HG02759 (cell line): Measurements from ENCODE around the gene ARPC5L.

Experiments
- ATAC-seq: cut with Tn5 transposase; IDR thresholded peaks from one replicate; pipeline ENCODE4 v1.9.1; 2021; ENCODE audit warnings: mild to moderate bottlenecking, moderate library complexity; ENCODE audit not compliant: unreplicated experiment

ARPC5L gene

GRCh38 chr9:124863371-124863871 lies 1.5 kb downstream of the ARPC5L start:
- ATAC-seq = no peak

GRCh38 chr9:124868511-124869465 lies 6.9 kb downstream of the ARPC5L start:
- peak; percentile 74 for ATAC-seq

DNA sequence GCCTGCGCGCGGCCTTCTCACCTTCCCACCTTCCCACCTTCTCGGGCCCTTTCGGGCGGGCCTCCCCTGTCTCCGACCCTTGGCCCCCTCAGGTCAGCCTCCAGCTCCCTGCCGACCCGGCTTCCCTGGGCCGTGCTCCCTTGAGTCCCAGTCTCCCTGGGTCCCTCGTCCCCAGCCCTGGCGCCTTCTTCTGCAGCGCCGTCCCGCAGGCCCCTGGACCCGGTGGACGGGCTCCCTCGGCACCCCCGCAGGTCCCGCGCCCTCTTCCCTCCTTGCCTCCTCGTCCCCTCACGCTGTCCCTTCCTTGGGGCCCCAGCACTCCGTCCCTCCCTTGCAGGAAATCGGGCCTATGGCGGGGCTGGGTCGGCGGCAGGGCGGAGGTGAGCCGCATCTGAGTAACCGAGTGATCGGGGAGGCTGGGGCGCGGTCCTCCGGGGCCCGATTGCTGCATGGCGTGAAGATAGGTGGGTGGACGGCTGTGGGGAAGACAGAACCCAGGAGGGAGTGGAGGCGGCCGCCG lies 7.6 kb downstream of the ARPC5L start:
- peak; percentile 12 for ATAC-seq

DNA sequence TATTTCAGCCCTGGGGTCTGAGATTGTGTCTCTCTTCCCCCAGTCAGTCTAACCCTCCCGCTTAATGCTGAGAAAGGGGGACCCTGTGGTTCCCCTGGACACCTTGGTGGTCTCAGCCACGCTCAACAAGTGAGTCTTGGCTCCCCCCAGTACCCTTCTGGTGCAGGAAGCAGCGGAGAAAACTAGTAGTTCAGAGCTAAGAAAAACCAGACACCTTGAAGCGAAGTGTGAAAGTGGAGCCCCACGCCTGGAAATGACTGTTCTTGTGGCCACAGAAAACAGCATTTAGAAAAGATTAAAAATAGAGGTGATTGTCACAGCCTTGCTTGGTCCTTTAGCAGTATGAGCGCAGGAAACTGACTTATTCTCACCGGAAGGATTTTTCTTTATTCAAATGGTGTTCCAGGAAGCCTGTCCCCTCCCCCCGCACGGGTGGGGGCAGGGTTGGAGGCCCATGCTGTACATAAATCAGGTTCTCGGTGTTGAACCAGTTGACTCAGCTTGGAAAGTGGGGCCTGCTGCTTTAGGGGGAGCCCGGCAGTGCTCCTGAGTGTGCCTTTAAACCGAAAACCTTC lies 8.1 kb downstream of the ARPC5L start:
- ATAC-seq = peak; percentile 30

DNA sequence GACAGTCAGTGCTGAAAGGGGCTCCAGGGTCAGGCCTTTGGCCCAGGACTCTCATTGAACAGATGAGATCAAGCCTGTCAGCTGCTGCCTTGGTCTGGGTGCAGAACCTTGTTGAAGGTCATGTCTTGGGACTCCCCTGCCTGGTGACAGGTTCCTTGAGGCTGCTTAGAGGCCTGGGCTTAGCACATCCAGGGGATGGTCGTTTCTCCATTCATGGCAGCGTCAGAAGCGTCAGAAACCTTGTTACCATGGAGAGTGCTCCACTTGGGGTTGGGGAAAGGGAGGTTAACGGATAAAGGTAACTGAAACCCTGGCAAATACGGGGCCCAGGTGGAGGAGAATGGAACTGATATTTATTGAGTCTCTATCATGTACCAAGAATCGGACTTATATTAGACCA lies 8.8 kb downstream of the ARPC5L start:
- no peak for ATAC-seq

DNA sequence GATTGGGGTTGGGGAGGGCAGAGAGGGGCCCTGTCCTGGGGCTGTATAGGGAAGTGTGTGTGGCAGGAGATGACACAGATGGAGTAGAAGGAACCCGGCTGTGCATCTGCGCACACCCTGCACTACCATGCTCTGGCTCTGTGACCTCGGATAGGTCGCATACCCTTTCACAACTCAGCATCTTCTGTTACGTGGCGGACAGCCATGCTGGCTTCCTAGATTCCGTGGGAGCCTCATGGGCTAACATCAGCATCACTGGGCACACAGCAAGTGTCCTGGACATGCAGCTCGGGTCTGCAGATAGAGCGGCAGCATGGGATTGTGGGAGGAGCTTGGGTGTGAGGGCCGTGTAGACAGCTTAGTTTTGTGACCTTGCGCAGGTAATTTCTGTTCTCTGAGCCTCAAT lies 9.2 kb downstream of the ARPC5L start:
- no peak for ATAC-seq

DNA sequence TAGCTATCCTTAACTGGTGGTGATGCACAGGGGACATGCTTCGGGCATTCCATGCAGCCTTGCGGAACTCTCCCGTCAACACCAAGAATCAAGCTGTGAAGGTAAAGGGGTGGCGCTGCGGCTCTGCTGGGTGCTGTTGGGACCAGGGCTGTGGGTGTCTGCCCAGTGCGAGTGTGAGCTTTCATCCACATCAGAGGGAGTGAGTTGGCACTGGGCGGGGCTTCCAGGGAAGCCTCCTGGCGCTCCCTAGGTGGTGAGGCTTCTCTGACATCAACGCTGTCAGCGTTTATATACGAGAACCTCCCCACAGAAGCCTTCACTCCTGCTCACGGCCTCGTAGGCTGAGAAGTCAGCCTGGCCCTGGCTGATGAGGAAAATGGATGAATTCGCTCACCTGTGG lies 11.7 kb downstream of the ARPC5L start:
- no peak for ATAC-seq

DNA sequence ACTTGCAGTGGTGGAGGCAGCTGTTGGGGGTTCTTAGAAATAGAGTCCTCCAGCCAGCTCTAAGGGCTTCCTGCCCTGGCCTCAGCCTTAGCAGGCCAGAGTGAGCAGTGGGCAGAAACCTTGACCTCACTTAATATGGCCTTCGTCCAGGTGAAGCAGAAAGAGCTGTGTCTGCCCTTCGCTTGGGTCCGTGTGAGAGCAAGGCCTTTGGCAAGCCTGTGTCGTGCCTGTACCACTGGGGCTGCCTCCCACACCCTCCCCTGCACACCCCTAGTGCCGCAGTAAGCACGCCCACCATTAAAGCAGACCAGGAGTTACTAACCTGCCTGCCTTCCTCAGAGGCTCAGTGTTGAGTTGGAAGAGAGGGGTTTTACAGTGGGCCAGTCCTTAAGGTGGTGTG lies 13.6 kb downstream of the ARPC5L start:
- ATAC-seq = no peak

GRCh38 chr9:124877021-124877782 lies 15.3 kb downstream of the ARPC5L start:
- ATAC-seq = no peak

DNA sequence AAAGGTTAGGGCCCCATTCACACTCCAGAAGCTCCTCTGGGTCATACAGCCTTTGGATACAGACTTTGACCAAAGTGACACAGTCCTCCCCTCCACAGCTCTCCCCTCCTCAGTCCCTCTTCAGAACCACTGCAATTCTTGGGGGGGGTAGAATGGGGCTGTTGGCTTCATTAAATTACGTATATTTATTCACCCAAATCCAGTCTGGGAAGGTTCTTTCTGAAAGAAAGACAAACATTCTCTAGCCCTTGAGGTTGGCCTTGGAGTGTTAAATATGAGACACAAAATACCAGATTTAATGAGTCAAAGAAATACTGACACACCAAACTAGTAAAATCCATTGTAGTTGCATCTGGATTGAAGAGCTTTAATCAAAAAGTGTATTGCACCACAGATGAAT lies 16.1 kb downstream of the ARPC5L start:
- ATAC-seq = no peak

- no peak for ATAC-seq
Observed at GRCh38 chr9:124878518-124878917, 16.6 kb downstream of the ARPC5L start.

DNA sequence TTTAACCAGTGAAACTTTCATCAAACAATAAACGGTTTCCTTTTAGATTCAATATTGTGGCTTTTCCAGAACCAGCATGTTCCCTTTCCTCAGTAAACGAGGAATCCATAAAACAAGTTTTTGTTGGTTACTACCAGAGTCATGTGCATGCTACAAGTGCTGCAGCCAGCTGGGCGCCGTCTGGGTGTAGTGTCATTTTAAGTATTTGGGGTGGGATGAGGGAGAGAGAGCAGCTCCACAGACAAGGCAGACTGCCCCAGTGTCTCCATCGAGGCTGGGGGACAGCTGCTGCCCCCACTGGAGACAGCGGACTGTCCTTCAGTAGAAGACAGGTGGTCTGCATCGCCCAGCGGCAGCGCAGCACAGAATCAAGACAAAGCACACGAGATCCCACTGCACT lies 17.3 kb downstream of the ARPC5L start:
- ATAC-seq = no peak

DNA sequence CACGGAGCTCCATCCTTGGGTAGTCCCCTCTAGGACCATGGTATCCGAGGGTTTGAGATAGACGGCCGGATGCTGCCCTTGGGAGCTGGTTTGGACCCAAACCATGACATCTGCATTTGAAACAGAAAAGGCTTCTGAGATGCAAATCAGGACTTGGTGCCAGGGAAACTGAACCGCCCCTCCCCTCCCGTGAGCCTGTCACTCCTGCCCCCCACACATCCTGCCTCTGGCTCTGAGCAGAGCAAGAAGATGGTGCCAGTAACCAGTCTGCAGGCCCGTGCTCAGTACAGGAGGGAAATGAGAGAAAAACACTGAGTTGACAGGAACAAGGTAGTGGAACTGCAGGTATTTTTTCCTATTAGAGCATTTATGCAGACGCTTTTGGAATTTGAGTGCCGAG lies 18.6 kb downstream of the ARPC5L start:
- no peak for ATAC-seq

DNA sequence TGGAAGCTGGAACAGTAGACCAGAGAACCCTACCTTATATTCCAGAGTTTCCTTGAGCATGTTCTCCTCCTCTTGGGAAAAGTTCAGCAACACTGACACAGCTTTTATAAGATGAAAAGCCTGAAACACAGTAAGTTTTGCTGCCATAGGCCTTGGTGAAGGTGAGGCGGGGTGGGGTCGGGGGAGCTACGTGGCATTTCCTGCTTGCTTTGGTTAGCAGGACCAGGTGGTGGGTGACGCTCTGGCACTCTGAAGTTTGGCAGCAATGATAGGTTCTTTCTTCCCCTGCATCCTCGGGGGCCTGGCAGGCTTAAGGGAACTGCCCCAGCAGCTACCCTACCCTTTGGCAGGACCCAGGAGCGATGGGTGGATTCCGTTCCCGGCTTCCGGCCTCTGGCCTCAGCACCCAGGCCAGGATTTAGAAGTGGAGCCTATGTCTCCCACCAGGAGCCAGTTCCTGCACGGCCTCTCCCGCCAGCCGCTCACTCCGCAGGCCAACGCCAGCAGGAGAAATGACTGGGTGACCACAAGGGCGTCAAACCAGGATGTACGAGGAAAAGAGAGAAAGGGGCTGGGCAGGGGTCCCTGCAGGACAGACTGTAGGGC lies 19.3 kb downstream of the ARPC5L start:
- no peak for ATAC-seq

DNA sequence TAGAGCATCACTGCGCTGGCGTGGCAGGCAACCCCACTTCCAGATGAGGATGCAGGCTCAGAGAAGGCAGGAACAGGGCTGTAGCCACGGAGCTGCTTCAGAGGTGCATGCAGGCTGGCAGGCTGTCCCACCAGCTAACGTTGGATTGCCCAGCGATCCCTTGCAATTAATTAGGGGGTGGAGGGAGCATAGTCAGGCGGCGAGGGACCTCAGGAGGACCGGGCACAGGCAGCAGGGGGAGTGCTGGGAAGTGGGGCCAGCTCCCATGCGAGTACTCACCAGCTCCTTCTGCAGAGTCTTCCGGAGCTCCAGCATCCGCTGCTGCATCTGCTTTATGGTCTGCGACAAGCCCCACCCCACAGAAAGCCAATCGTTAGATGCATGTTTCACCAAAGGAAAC lies 20.3 kb downstream of the ARPC5L start:
- no peak for ATAC-seq

GRCh38 chr9:124884376-124884775 lies 22.4 kb downstream of the ARPC5L start:
- no peak for ATAC-seq

DNA sequence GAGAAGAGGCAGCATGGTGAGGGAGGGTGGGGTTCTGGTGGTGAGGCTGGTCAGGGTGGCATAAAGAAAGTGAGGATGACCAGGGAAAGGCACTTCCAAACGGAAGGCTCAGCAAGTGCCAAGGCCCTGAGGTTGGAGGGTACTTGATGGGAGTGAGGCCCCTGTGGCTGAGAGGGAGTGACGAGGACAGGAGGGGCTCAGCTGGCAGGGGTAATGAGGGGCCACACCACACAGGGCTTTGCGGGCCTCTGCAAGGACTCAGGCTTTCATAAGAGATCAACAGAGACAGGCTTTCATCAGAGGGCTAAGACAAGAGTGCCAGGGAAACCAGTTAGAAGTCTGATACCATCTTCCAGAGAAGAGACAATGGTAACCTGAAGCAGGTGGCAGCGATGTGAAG lies 23.6 kb downstream of the ARPC5L start:
- ATAC-seq = no peak

DNA sequence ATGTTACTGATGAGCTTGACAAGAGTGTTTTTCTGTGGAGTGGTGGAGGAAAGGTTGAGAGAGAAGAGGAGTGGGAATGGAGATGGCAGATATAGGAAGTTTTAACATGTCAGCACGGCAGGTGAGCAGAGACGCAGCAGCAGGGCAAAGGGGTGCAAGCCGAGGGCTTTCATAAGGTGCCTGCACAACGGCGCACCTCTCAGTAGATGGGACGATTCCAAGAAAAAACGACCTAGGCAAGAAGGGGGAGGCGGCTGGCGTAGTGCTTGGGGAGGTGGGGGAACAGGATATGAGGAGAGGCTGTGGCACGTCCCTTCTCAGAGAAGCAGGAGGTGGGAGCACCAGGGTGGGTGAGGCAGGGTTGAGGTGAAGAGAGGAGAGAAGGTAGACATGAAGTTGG lies 24.5 kb downstream of the ARPC5L start:
- no peak for ATAC-seq

DNA sequence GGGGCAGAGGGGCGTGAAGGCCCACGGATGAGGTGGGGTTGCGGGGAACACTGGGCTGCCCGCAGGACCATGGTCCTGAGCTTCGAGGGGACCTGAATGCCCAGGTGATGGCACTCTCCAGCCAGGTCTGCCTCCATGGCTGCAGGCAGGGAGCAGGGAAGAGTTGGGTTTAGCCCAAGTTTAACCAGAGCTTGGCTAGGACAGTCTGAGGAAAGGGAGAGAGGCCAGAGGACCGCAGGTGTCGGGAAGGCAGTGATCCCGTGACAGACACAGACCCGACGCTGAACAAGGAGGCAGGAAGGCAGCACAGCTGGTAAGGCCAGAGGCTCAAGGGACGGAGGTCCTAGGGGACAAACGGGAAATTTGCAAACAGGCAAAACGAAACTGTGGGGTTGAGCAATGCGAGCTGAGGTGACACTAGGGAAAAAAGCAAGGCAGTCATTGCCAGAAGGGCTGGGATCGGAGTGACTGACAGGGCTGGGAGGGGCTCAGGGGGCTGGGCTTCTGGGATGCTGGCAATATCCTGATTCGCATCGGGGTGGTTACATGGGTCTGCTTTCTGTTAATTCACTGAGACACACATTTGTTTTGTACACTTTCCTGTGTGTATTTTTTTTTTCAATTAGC lies 25.0 kb downstream of the ARPC5L start:
- no peak for ATAC-seq

- no peak for ATAC-seq
Observed at GRCh38 chr9:124887832-124888231, 25.9 kb downstream of the ARPC5L start.
